GM21723 (cell line): ENCODE data around the gene HSD3B7.
"Not testable (repeated sequence)": the region's sequence is repeated elsewhere in the genome, so short reads cannot be mapped to it uniquely, and the experiment has no call there.

ENCODE experiments used
- ATAC-seq: cut with Tn5 transposase; IDR thresholded peaks from one replicate; pipeline ENCODE4 v1.9.1; 2021; ENCODE audit warnings: mild to moderate bottlenecking, moderate library complexity; ENCODE audit not compliant: unreplicated experiment

HSD3B7 gene

GRCh38 chr16:30998852-30999761, 14.1 kb downstream of the HSD3B7 start:
- no peak for ATAC-seq

GRCh38 chr16:31000671-31001382, 15.8 kb downstream of the HSD3B7 start:
- ATAC-seq = no peak

GRCh38 chr16:31001507-31002249, 16.7 kb downstream of the HSD3B7 start:
- ATAC-seq = no peak

- no peak for ATAC-seq
Measured at GRCh38 chr16:31002250-31002700, 17.3 kb downstream of the HSD3B7 start.

- no peak for ATAC-seq
Measured at GRCh38 chr16:31002862-31003341, 17.9 kb downstream of the HSD3B7 start.

GRCh38 chr16:31003744-31004143, 18.7 kb downstream of the HSD3B7 start:
- no peak for ATAC-seq

- no peak for ATAC-seq
Measured at GRCh38 chr16:31004658-31005057, 19.7 kb downstream of the HSD3B7 start.

- ATAC-seq = no peak
Measured at GRCh38 chr16:31005350-31006085, 20.5 kb downstream of the HSD3B7 start.

- no peak for ATAC-seq
Measured at GRCh38 chr16:31006086-31006385, 21.0 kb downstream of the HSD3B7 start.

- ATAC-seq = no peak
Measured at GRCh38 chr16:31006589-31006988, 21.6 kb downstream of the HSD3B7 start.

GRCh38 chr16:31007684-31008083, 22.7 kb downstream of the HSD3B7 start:
- ATAC-seq = no peak

- ATAC-seq = no peak
Measured at GRCh38 chr16:31008149-31008548, 23.1 kb downstream of the HSD3B7 start.

GRCh38 chr16:31008551-31008950, 23.5 kb downstream of the HSD3B7 start:
- ATAC-seq = no peak

- ATAC-seq = no peak
Measured at GRCh38 chr16:31009120-31009519, 24.1 kb downstream of the HSD3B7 start.

GRCh38 chr16:31009894-31010584, 25.0 kb downstream of the HSD3B7 start:
- ATAC-seq = no peak

GRCh38 chr16:31010585-31011325, 25.7 kb downstream of the HSD3B7 start, which contains the start of gene STX1B:
STX1B (minus strand) TSS chr16:31010638; CDS start chr16:31010396, 242 bp downstream.
- no peak for ATAC-seq

- not testable (repeated sequence) for ATAC-seq
Measured at GRCh38 chr16:31011815-31012214, 26.8 kb downstream of the HSD3B7 start.

GRCh38 chr16:31013292-31013691, 28.3 kb downstream of the HSD3B7 start:
- not testable (repeated sequence) for ATAC-seq

GRCh38 chr16:31016018-31016417, 31.0 kb downstream of the HSD3B7 start:
- ATAC-seq = no peak
